Endothelial cell of umbilical vein (primary cell): ENCODE data around the gene CD93. TPM values are rescaled to one million over a fixed set of nuclear protein-coding genes. Genes with fewer than 3 reads are reported as not detected.

Experiments
- BruUV-seq: library from RNA; stranded (reverse); fragments of 400-500 nt; replicated peaks from 2 replicates; lab custom pipeline; 2021; lab: Mats Ljungman, UMichigan
- CTCF ChIA-PET: fragments of 300-600, 350-600 bp; sonication (Branson Sonifier 250); formaldehyde crosslinking; loops from one replicate; lab custom pipeline; 2021; ENCODE audit warnings: antibody characterized with exemption, inconsistent platforms; lab: Charles Lee
- POLR2A ChIA-PET: fragments of 300-600, 350-600 bp; sonication (Branson Sonifier 250); formaldehyde crosslinking; loops from one replicate; lab custom pipeline; 2021; ENCODE audit warnings: antibody characterized with exemption, inconsistent platforms; lab: Charles Lee
- DNase-seq: peaks from one replicate; pipeline ENCODE4 v3.0.0-alpha.2; 2011; ENCODE audit warnings: low read depth, low spot score
- FAIRE-seq: peaks from 2 replicates; lab custom pipeline; 2011; peaks lifted over from hg19 to GRCh38; lab: Jason Lieb, UNC
- H2AFZ ChIP-seq: 2 replicates; pipeline ENCODE4 v1.6.0; 2012; ENCODE audit warnings: low read depth, low read length, control low read depth, inconsistent platforms
- H3K27ac ChIP-seq: 2 replicates; pipeline ENCODE4 v1.5.1; 2011; ENCODE audit warnings: low read depth, mild to moderate bottlenecking, control low read depth, low read length, moderate library complexity; ENCODE audit not compliant: insufficient read depth
- H3K27me3 ChIP-seq, 2 experiments: 2 replicates each; pipeline versions ENCODE4 v1.6.0 to v1.6.1; 2011; ENCODE audit warnings: low read length in 2 of 2, mixed read lengths in 1 of 2; ENCODE audit not compliant: control insufficient read depth in 2 of 2, insufficient read depth in 2 of 2
- H3K36me3 ChIP-seq, 2 experiments: 2 replicates in 1 of 2; 3 replicates in 1 of 2; pipeline ENCODE4 v1.5.1; 2011; ENCODE audit warnings: low read length in 2 of 2, mild to moderate bottlenecking in 1 of 2, moderate library complexity in 1 of 2; ENCODE audit not compliant: control insufficient read depth in 2 of 2, insufficient read depth in 2 of 2; ENCODE audit errors: extremely low read depth in 1 of 2
- H3K4me1 ChIP-seq: 3 replicates; pipeline ENCODE4 v1.5.1; 2011; ENCODE audit warnings: mild to moderate bottlenecking, low read length; ENCODE audit not compliant: control insufficient read depth, insufficient read depth; ENCODE audit errors: extremely low read depth
- H3K4me2 ChIP-seq: 2 replicates; pipeline ENCODE4 v1.6.1; 2011; ENCODE audit warnings: low read length, control low read depth, mixed read lengths; ENCODE audit not compliant: insufficient read depth
- H3K4me3 ChIP-seq, 3 experiments: fragments of 200-600 bp in 1 of 3; sonication (generic), shearing (Covaris generic) in 1 of 3; replicated peaks in 1 of 3; 2 replicates each; pipeline ENCODE4 v1.5.1; 2011 to 2016; ENCODE audit warnings: control low read depth in 3 of 3, low read length in 3 of 3, mild to moderate bottlenecking in 2 of 3, inconsistent platforms in 1 of 3, low read depth in 1 of 3, moderate library complexity in 1 of 3; ENCODE audit not compliant: insufficient read depth in 1 of 3
- H3K79me2 ChIP-seq: 2 replicates; pipeline ENCODE4 v1.6.0; 2012; ENCODE audit warnings: low read length, inconsistent platforms; ENCODE audit not compliant: control insufficient read depth, insufficient read depth
- H3K9ac ChIP-seq: replicated peaks from 2 replicates; pipeline ENCODE3; 2011; ENCODE audit warnings: low read length, control low read depth; ENCODE audit not compliant: insufficient read depth; ENCODE audit errors: extremely low read depth
- H3K9me1 ChIP-seq: replicated peaks from 3 replicates; pipeline ENCODE4 v1.6.0; 2011; ENCODE audit warnings: mild to moderate bottlenecking, low read length; ENCODE audit not compliant: control insufficient read depth, insufficient read depth; ENCODE audit errors: extremely low read depth
- H3K9me3 ChIP-seq: replicated peaks from 2 replicates; pipeline ENCODE4 v1.5.1; 2012; ENCODE audit warnings: low read length, inconsistent platforms; ENCODE audit not compliant: control insufficient read depth, insufficient read depth
- H4K20me1 ChIP-seq: replicated peaks from 2 replicates; pipeline ENCODE3; 2011; ENCODE audit warnings: mild to moderate bottlenecking, low read length; ENCODE audit not compliant: control insufficient read depth, insufficient read depth; ENCODE audit errors: extremely low read depth
- EZH2 ChIP-seq: IDR thresholded peaks from 2 replicates; pipeline ENCODE4 v1.6.1; 2012; ENCODE audit warnings: borderline replicate concordance, low read depth, mild to moderate bottlenecking, moderate library complexity, low read length, inconsistent platforms; ENCODE audit not compliant: severe bottlenecking
- FOS ChIP-seq: IDR thresholded peaks from 2 replicates; pipeline ENCODE4 v1.6.1; 2011; ENCODE audit warnings: mild to moderate bottlenecking, low read length, moderate library complexity, borderline replicate concordance; ENCODE audit not compliant: insufficient read depth
- GATA2 ChIP-seq: IDR thresholded peaks from 2 replicates; pipeline ENCODE4 v1.7.0; 2011; ENCODE audit warnings: low read depth, mild to moderate bottlenecking, moderate library complexity, mixed read lengths, low read length; ENCODE audit not compliant: insufficient read length, insufficient read depth
- JUN ChIP-seq: IDR thresholded peaks from 2 replicates; pipeline ENCODE4 v1.6.1; 2011; ENCODE audit warnings: borderline replicate concordance, low read depth; ENCODE audit not compliant: insufficient read length, insufficient read depth
- MYC ChIP-seq: IDR thresholded peaks from one replicate; pipeline ENCODE4 v1.6.1; 2011; ENCODE audit warnings: mild to moderate bottlenecking, low read depth, low read length
- POLR2A ChIP-seq: IDR thresholded peaks from 2 replicates; pipeline ENCODE4 v1.6.1; 2012; ENCODE audit warnings: low read depth, mild to moderate bottlenecking, control low read depth, low read length
- POLR2AphosphoS5 ChIP-seq: IDR thresholded peaks from 2 replicates; pipeline ENCODE4 v1.6.1; 2012; ENCODE audit warnings: low read depth, mild to moderate bottlenecking, control low read depth, low read length, moderate library complexity; ENCODE audit not compliant: insufficient read depth
- dilution Hi-C: fragments of 300-500 bp; cut with MboI; formaldehyde crosslinking; loops from one replicate; pipeline ENCODE4 v1.15.0; 2019; ENCODE audit warnings: low sequenced_read_pairs; ENCODE audit not compliant: extremely low pct_ligation_motif_present
- intact Hi-C: fragments of 100-400 bp; cut with micrococcal nuclease; formaldehyde crosslinking; loops from one replicate; pipeline ENCODE4 v1.10.0; 2022
- polyA plus RNA-seq, 4 experiments: library from polyadenylated mRNA; depleted of rRNA in 3 of 4; stranded (reverse) in 3 of 4; unstranded in 1 of 4; fragments of >200 nt; gene quantifications; 2 replicates each; pipeline versions ENCODE4 v1.2.1 to v1.2.3, GENCODE V29; 2011 to 2012; ENCODE audit warnings: missing spikeins in 1 of 4
- total RNA-seq: library from RNA; stranded (reverse); gene quantifications from 2 replicates; pipeline ENCODE4 v1.2.3, GENCODE V29; 2021
- TF ChIP-seq, protein P1 (sequence below): IDR thresholded peaks from 2 replicates; pipeline ENCODE4 v1.6.1; 2011; ENCODE audit not compliant: insufficient read depth, insufficient read length
- TF ChIP-seq, protein P2 (sequence below), 2 donors: IDR thresholded peaks; 1 replicate in 1 of 2; 2 replicates in 1 of 2; pipeline ENCODE4 v1.5.1; 2011; ENCODE audit warnings: low read length in 2 of 2, mild to moderate bottlenecking in 2 of 2, moderate library complexity in 2 of 2, control low read depth in 1 of 2, inconsistent platforms in 1 of 2, low read depth in 1 of 2; ENCODE audit not compliant: insufficient read depth in 1 of 2; ENCODE audit errors: extremely low read depth in 1 of 2

Gene CD93
- total and polyA plus RNA-seq, 2 donors (not counting 3 experiments of a cell fraction or from before 2014, with no cell fraction given), result 180 to 413 TPM

DNA sequence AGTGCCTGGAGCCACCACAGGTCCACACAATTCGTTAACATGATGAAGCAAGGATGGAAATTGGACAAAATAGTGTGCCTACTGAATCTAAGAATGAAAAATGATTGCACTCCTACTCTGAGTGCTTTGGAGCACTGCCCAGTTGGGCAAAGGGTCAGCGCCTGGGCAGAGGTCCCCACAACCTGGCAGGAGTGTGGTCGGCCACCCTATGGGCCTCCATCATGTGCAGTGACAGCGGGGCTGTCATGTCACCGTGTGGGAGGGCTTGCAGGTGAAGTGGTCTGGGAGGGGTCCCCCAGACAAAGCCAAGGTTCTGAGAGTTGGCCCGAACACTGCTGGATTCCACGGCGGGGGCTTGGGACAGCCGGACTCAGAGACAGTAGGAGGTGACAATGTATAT lies 36.2 kb upstream of the CD93 start:
- BruUV-seq, result no TSS peak
- H3K9ac ChIP-seq, result no peak overlapping the region
- H3K9me3 ChIP-seq, result no peaks in the 10 kb centered on the region
- H4K20me1 ChIP-seq, result no peaks in the 10 kb centered on the region
- no peak overlapping the region for H3K4me2 ChIP-seq
- no peak overlapping the region for H3K4me3 ChIP-seq
- H3K27me3 ChIP-seq, result no peaks in the 10 kb centered on the region
- H3K9me1 ChIP-seq, result no peaks in the 10 kb centered on the region
- peaks cover 8% of the 10 kb centered on the region for H3K4me1 ChIP-seq
- ChIA-PET CTCF (no interaction called here), POLR2A (no interaction called here)
- TF ChIP-seq JUN, result no peak
- TF ChIP-seq, protein P1, sequence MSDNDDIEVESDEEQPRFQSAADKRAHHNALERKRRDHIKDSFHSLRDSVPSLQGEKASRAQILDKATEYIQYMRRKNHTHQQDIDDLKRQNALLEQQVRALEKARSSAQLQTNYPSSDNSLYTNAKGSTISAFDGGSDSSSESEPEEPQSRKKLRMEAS, result no peak
- TF ChIP-seq GATA2, result no peak
- no peak for TF ChIP-seq FOS
- TF ChIP-seq MYC, result no peak
- TF ChIP-seq, protein P2, sequence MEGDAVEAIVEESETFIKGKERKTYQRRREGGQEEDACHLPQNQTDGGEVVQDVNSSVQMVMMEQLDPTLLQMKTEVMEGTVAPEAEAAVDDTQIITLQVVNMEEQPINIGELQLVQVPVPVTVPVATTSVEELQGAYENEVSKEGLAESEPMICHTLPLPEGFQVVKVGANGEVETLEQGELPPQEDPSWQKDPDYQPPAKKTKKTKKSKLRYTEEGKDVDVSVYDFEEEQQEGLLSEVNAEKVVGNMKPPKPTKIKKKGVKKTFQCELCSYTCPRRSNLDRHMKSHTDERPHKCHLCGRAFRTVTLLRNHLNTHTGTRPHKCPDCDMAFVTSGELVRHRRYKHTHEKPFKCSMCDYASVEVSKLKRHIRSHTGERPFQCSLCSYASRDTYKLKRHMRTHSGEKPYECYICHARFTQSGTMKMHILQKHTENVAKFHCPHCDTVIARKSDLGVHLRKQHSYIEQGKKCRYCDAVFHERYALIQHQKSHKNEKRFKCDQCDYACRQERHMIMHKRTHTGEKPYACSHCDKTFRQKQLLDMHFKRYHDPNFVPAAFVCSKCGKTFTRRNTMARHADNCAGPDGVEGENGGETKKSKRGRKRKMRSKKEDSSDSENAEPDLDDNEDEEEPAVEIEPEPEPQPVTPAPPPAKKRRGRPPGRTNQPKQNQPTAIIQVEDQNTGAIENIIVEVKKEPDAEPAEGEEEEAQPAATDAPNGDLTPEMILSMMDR (IDR thresholded peaks at IDR 0.05; ENCODE audit: extremely low read depth in 1 of 2, insufficient read depth in 1 of 2, low read depth in 1 of 2, low read length in 2 of 2), result no peak
- no peak for TF ChIP-seq POLR2AphosphoS5
- TF ChIP-seq EZH2, result no peak
- no peak for TF ChIP-seq POLR2A
- H2AFZ ChIP-seq, result no peak overlapping the region
- FAIRE-seq, result no peak
- intact Hi-C loops (no loop called here), dilution Hi-C loops (no loop called here)
- no peak for DNase-seq
- no peak overlapping the region for H3K27ac ChIP-seq
- H3K36me3 ChIP-seq, result no peaks in the 10 kb centered on the region
- H3K79me2 ChIP-seq, result no peaks in the 10 kb centered on the region
